Endothelial cell of umbilical vein (primary cell): ENCODE data around the gene TTF2. TPM values are rescaled to one million over a fixed set of nuclear protein-coding genes. Genes with fewer than 3 reads are reported as not detected.

Experiments
- BruUV-seq: library from RNA; stranded (reverse); fragments of 400-500 nt; replicated peaks from 2 replicates; lab custom pipeline; 2021; lab: Mats Ljungman, UMichigan
- CTCF ChIA-PET: fragments of 300-600, 350-600 bp; sonication (Branson Sonifier 250); formaldehyde crosslinking; loops from one replicate; lab custom pipeline; 2021; ENCODE audit warnings: antibody characterized with exemption, inconsistent platforms; lab: Charles Lee
- POLR2A ChIA-PET: fragments of 300-600, 350-600 bp; sonication (Branson Sonifier 250); formaldehyde crosslinking; loops from one replicate; lab custom pipeline; 2021; ENCODE audit warnings: antibody characterized with exemption, inconsistent platforms; lab: Charles Lee
- DNase-seq: peaks from one replicate; pipeline ENCODE4 v3.0.0-alpha.2; 2011; ENCODE audit warnings: low read depth, low spot score
- FAIRE-seq: peaks from 2 replicates; lab custom pipeline; 2011; peaks lifted over from hg19 to GRCh38; lab: Jason Lieb, UNC
- H2AFZ ChIP-seq: 2 replicates; pipeline ENCODE4 v1.6.0; 2012; ENCODE audit warnings: low read depth, low read length, control low read depth, inconsistent platforms
- H3K27ac ChIP-seq: 2 replicates; pipeline ENCODE4 v1.5.1; 2011; ENCODE audit warnings: low read depth, mild to moderate bottlenecking, control low read depth, low read length, moderate library complexity; ENCODE audit not compliant: insufficient read depth
- H3K27me3 ChIP-seq, 2 experiments: 2 replicates each; pipeline versions ENCODE4 v1.6.0 to v1.6.1; 2011; ENCODE audit warnings: low read length in 2 of 2, mixed read lengths in 1 of 2; ENCODE audit not compliant: control insufficient read depth in 2 of 2, insufficient read depth in 2 of 2
- H3K36me3 ChIP-seq, 2 experiments: 2 replicates in 1 of 2; 3 replicates in 1 of 2; pipeline ENCODE4 v1.5.1; 2011; ENCODE audit warnings: low read length in 2 of 2, mild to moderate bottlenecking in 1 of 2, moderate library complexity in 1 of 2; ENCODE audit not compliant: control insufficient read depth in 2 of 2, insufficient read depth in 2 of 2; ENCODE audit errors: extremely low read depth in 1 of 2
- H3K4me1 ChIP-seq: 3 replicates; pipeline ENCODE4 v1.5.1; 2011; ENCODE audit warnings: mild to moderate bottlenecking, low read length; ENCODE audit not compliant: control insufficient read depth, insufficient read depth; ENCODE audit errors: extremely low read depth
- H3K4me2 ChIP-seq: 2 replicates; pipeline ENCODE4 v1.6.1; 2011; ENCODE audit warnings: low read length, control low read depth, mixed read lengths; ENCODE audit not compliant: insufficient read depth
- H3K4me3 ChIP-seq, 3 experiments: fragments of 200-600 bp in 1 of 3; sonication (generic), shearing (Covaris generic) in 1 of 3; replicated peaks in 1 of 3; 2 replicates each; pipeline ENCODE4 v1.5.1; 2011 to 2016; ENCODE audit warnings: control low read depth in 3 of 3, low read length in 3 of 3, mild to moderate bottlenecking in 2 of 3, inconsistent platforms in 1 of 3, low read depth in 1 of 3, moderate library complexity in 1 of 3; ENCODE audit not compliant: insufficient read depth in 1 of 3
- H3K79me2 ChIP-seq: 2 replicates; pipeline ENCODE4 v1.6.0; 2012; ENCODE audit warnings: low read length, inconsistent platforms; ENCODE audit not compliant: control insufficient read depth, insufficient read depth
- H3K9ac ChIP-seq: replicated peaks from 2 replicates; pipeline ENCODE3; 2011; ENCODE audit warnings: low read length, control low read depth; ENCODE audit not compliant: insufficient read depth; ENCODE audit errors: extremely low read depth
- H3K9me1 ChIP-seq: replicated peaks from 3 replicates; pipeline ENCODE4 v1.6.0; 2011; ENCODE audit warnings: mild to moderate bottlenecking, low read length; ENCODE audit not compliant: control insufficient read depth, insufficient read depth; ENCODE audit errors: extremely low read depth
- H3K9me3 ChIP-seq: replicated peaks from 2 replicates; pipeline ENCODE4 v1.5.1; 2012; ENCODE audit warnings: low read length, inconsistent platforms; ENCODE audit not compliant: control insufficient read depth, insufficient read depth
- H4K20me1 ChIP-seq: replicated peaks from 2 replicates; pipeline ENCODE3; 2011; ENCODE audit warnings: mild to moderate bottlenecking, low read length; ENCODE audit not compliant: control insufficient read depth, insufficient read depth; ENCODE audit errors: extremely low read depth
- CTCF ChIP-seq, 2 donors: IDR thresholded peaks; 1 replicate in 1 of 2; 2 replicates in 1 of 2; pipeline ENCODE4 v1.5.1; 2011; ENCODE audit warnings: low read length in 2 of 2, mild to moderate bottlenecking in 2 of 2, moderate library complexity in 2 of 2, control low read depth in 1 of 2, inconsistent platforms in 1 of 2, low read depth in 1 of 2; ENCODE audit not compliant: insufficient read depth in 1 of 2; ENCODE audit errors: extremely low read depth in 1 of 2
- EZH2 ChIP-seq: IDR thresholded peaks from 2 replicates; pipeline ENCODE4 v1.6.1; 2012; ENCODE audit warnings: borderline replicate concordance, low read depth, mild to moderate bottlenecking, moderate library complexity, low read length, inconsistent platforms; ENCODE audit not compliant: severe bottlenecking
- FOS ChIP-seq: IDR thresholded peaks from 2 replicates; pipeline ENCODE4 v1.6.1; 2011; ENCODE audit warnings: mild to moderate bottlenecking, low read length, moderate library complexity, borderline replicate concordance; ENCODE audit not compliant: insufficient read depth
- GATA2 ChIP-seq: IDR thresholded peaks from 2 replicates; pipeline ENCODE4 v1.7.0; 2011; ENCODE audit warnings: low read depth, mild to moderate bottlenecking, moderate library complexity, mixed read lengths, low read length; ENCODE audit not compliant: insufficient read length, insufficient read depth
- JUN ChIP-seq: IDR thresholded peaks from 2 replicates; pipeline ENCODE4 v1.6.1; 2011; ENCODE audit warnings: borderline replicate concordance, low read depth; ENCODE audit not compliant: insufficient read length, insufficient read depth
- MAX ChIP-seq: IDR thresholded peaks from 2 replicates; pipeline ENCODE4 v1.6.1; 2011; ENCODE audit not compliant: insufficient read depth, insufficient read length
- MYC ChIP-seq: IDR thresholded peaks from one replicate; pipeline ENCODE4 v1.6.1; 2011; ENCODE audit warnings: mild to moderate bottlenecking, low read depth, low read length
- POLR2A ChIP-seq: IDR thresholded peaks from 2 replicates; pipeline ENCODE4 v1.6.1; 2012; ENCODE audit warnings: low read depth, mild to moderate bottlenecking, control low read depth, low read length
- POLR2AphosphoS5 ChIP-seq: IDR thresholded peaks from 2 replicates; pipeline ENCODE4 v1.6.1; 2012; ENCODE audit warnings: low read depth, mild to moderate bottlenecking, control low read depth, low read length, moderate library complexity; ENCODE audit not compliant: insufficient read depth
- dilution Hi-C: fragments of 300-500 bp; cut with MboI; formaldehyde crosslinking; loops from one replicate; pipeline ENCODE4 v1.15.0; 2019; ENCODE audit warnings: low sequenced_read_pairs; ENCODE audit not compliant: extremely low pct_ligation_motif_present
- intact Hi-C: fragments of 100-400 bp; cut with micrococcal nuclease; formaldehyde crosslinking; loops from one replicate; pipeline ENCODE4 v1.10.0; 2022
- polyA plus RNA-seq, 4 experiments: library from polyadenylated mRNA; depleted of rRNA in 3 of 4; stranded (reverse) in 3 of 4; unstranded in 1 of 4; fragments of >200 nt; gene quantifications; 2 replicates each; pipeline versions ENCODE4 v1.2.1 to v1.2.3, GENCODE V29; 2011 to 2012; ENCODE audit warnings: missing spikeins in 1 of 4
- total RNA-seq: library from RNA; stranded (reverse); gene quantifications from 2 replicates; pipeline ENCODE4 v1.2.3, GENCODE V29; 2021

TTF2 gene
- total and polyA plus RNA-seq, 2 donors (not counting 3 experiments of a cell fraction or from before 2014, with no cell fraction given) = 8.8 to 44.4 TPM

GRCh38 chr1:117037802-117038201 is 22.3 kb upstream of the TTF2 start:
- no peaks in the 10 kb centered on the region for H3K9me1 ChIP-seq
- peaks cover 2% of the 10 kb centered on the region in 2 experiments for H3K27me3 ChIP-seq
- no peaks in the 10 kb centered on the region for H3K79me2 ChIP-seq
- no peak overlapping the region for H3K4me2 ChIP-seq
- no peak for DNase-seq
- no peaks in the 10 kb centered on the region for H3K36me3 ChIP-seq
- H3K4me3 ChIP-seq = no peak overlapping the region
- BruUV-seq = no TSS peak
- intact Hi-C loops (no loop called here), dilution Hi-C loops (no loop called here)
- CTCF ChIA-PET = interaction anchor here (1.4 kb wide), 1 partner anchor 11 kb away, joined by 3 read pairs; no protein-coding TSS in a partner anchor
- H2AFZ ChIP-seq = no peak overlapping the region
- no peak overlapping the region for H3K27ac ChIP-seq
- no peak overlapping the region for H3K9ac ChIP-seq
- no peaks in the 10 kb centered on the region for H3K9me3 ChIP-seq
- TF ChIP-seq CTCF (IDR thresholded peaks at IDR 0.05; ENCODE audit: extremely low read depth in 1 of 2, insufficient read depth in 1 of 2, low read depth in 1 of 2, low read length in 2 of 2) (no peak), MAX (no peak), POLR2A (no peak), GATA2 (no peak), EZH2 (no peak), FOS (no peak), JUN (no peak), POLR2AphosphoS5 (no peak), MYC (no peak)
- FAIRE-seq = no peak
- POLR2A ChIA-PET = no interaction called here
- H3K4me1 ChIP-seq = peaks cover 4% of the 10 kb centered on the region
- H4K20me1 ChIP-seq = no peaks in the 10 kb centered on the region
